ELR (cell line): ENCODE results near the gene ZNF385A.
"Not testable (repeated sequence)": the region's sequence is repeated elsewhere in the genome, so short reads cannot be mapped to it uniquely, and the experiment has no call there.

Source experiments
- DNase-seq: peaks from one replicate; pipeline ENCODE4 v3.0.0-alpha.2; 2015; ENCODE audit warnings: low read depth

The ZNF385A gene

DNA sequence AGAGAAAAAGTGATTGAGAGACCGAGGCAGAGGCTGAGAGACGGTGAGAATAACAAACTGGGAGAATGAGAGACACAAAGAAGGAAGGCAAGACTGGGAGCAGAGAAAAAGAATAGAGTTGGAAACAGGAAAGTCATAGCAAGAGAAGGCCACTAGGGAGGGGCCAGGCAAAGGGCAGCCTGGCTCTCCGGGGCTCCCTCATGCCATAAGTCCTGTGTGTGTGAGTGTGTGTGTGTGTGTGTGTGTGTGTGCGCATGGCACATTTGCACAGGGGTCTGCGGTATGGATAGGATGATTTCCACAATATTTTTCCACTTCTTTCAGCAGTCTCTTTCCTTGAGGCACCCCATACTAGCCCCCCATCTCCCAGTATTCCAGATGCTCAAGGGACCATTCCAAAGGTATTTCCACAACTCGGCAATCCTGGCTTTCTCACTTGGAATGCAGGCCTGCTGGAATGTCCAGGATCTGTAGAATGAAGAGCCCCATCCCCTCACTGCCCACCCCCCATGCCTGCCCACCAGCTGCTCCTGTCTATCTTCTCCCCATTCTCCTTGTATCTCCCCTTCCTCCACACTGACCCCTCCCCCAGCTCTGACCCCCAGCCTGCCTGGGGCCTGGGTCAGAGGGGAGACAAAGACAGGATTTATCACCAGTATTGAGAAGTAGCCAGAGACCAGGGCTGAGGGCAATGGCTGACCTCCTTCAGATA, 29.3 kb downstream of the ZNF385A start:
- peak; percentile 25 for DNase-seq

DNA sequence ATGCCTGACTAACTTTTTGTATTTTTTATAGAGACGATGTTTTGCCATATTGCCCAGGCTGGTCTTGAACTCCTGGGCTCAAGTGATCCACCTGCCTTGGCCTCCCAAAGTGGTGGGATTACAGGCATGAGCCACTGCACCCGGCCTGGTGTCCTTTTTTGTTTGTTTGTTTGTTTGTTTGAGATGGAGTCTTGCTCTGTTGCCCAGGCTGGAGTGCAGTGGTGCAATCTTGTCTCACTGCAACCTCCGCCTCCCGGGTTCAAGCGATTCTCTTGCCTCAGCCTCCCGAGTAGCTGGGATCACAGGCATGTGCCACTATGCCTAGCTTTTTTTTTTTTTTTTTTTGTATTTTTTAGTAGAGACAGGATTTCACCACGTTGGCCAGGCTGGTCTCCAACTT, 30.3 kb downstream of the ZNF385A start:
- not testable (repeated sequence) for DNase-seq

GRCh38 chr12:54352891-54353874, 31.4 kb downstream of the ZNF385A start:
- DNase-seq: no peak

DNA sequence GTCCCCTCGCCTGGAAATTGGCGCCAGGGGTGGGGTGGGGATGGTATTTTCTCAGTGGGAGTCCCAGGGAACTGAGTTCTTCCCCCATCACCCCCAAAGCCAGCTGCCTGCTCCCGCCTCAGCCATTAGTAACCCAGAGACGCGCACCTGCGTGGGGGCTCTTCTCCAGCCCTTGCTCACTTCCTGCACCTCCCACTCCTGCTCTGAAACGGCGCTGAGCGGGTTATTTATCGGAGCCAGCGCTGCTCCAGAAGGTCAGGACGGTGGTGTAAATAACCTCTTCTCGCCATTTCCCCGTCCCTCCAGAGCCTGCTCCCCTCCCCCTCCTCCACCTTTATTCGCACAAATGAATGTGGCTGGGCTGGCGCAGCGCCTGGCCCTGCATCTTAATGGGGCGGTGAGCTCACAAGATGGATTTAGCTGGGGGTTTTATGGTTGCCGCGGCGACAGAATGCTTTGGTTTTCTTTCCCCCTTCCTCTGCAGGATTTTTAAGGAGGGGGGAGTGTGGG, 32.5 kb downstream of the ZNF385A start:
- peak; percentile 27 for DNase-seq

DNA sequence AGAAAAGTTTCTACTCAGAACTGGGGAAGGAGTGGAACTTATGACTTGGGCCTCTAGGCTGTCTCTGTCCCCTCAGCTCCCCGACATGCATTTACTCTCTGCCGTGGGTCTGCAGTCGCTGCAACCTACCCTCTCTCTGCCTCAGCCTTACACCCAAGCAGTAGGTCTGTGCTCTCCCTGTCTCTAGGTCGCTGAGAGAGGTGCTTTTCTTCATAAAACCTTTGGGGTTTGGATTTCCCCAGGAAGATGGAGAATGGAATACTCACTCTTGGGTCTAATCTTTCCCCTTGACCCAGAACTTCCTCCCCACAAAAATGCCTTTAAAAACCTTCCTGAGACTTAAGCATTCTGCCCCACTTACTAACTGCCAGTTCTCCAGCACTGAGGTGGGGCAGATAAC, 33.2 kb downstream of the ZNF385A start:
- DNase-seq: no peak

GRCh38 chr12:54350743-54351142, 33.8 kb downstream of the ZNF385A start:
- no peak for DNase-seq

DNA sequence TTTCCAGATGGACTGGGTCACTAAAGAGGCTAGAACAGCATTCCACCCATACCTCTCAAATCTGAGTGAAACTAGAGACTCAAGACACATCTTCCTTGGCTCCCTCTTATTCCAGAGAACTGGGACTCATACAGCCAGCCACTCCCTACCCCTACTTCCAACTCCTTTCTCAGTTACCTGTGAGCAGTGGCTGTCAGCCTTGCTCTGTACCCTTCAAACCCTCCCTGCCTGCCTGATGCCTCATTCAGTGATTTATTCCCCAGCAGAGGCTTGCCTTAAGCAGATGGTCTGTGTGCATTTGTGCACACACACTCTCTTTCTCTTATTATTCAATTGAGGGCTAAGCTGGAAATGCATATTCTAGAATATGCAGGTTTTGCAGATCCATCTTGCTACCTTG, 34.9 kb downstream of the ZNF385A start:
- no peak for DNase-seq

DNA sequence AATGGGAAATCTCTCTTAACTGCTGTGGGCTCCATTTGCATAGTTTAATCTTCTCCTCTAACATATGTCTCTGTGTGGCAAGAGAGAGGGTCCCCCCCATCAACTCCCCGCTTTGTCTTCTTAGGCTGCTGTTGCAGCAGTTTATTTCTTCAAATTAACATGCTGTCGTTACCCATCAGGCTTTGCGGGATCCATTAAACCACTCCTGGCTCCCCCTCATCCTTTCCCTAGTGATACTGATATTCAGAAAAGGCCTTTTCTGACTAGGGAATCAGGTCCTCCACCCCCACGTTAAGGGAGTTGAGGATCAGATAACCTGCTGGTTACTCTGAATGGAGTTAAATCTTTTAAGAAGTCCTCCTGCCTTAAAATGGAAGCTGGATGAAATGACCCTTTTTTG, 35.5 kb downstream of the ZNF385A start:
- no peak for DNase-seq

GRCh38 chr12:54341378-54342300, 42.9 kb downstream of the ZNF385A start:
- no peak for DNase-seq

GRCh38 chr12:54340846-54341245, 43.7 kb downstream of the ZNF385A start:
- no peak for DNase-seq

DNA sequence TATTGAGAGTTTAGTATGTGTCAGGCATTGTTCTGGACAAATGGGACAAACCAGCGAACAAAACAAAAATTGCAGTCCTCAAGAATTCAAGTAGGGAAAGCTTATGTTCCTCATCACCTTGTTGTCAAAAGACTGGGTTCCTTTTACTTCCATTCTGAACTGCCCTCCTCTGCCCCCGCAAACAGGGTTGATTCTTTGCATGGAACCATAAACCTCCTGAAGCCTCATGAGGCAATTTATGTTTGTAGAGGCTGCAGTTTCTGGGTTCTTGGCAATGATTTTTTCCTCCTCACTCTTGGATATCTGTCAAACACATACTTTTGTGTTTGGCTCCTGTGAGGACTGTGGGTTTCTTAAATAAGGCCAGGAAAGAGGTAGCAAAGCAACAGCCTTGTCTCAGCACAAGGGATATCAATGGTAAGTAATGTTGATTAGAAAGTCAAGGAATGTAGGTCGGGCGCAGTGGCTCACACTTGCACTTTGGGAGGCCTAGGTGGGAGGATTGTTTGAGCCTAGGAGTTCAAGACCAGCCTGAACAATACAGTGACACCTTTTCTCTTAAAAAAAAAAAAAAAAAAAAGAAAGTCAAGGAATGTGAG, 45.7 kb downstream of the ZNF385A start:
- DNase-seq: no peak

DNA sequence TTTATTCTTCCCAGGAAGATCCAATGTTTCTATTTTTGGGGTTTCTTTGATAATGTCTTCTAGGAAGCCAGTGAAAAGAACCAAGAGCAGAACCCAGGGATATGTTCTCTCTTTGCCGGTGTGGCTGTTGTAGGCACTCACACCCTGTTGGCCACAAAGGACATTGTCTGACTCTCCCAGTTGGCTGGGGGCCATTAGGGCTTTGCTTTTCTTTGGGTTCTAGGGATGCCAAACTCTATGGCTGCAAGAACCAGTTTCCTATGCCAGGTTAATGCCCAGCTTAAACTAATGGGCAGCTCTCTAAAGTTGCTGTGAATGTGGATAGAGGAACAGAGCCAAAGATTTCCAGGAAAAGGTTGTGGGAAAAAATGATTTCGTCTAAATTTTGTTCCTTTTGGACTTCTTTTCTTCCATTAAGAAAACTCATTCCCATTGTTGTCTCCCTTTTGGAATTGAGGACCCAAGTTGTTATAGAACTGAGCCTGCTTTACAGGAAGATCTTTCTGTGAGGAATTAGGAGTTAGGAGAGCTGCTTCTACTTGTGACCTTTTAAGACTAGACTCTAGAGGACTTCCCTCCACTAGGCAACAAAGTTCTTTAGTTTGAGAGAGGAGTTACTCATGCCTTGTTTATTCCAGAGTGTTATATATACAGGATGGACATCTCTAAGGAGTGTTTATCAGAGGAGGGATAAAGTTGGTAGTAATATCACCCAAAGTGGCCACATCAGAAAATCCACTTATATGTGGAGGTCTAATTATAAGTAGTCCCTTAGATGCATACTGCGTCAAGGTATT, 46.5 kb downstream of the ZNF385A start:
- DNase-seq: no peak

GRCh38 chr12:54337280-54337842, 47.2 kb downstream of the ZNF385A start:
- no peak for DNase-seq

- DNase-seq: no peak
These were observed 51.0 kb downstream of the ZNF385A start for GRCh38 chr12:54333420-54334034.

- DNase-seq: no peak
These were observed 53.1 kb downstream of the ZNF385A start for GRCh38 chr12:54331461-54331860.

DNA sequence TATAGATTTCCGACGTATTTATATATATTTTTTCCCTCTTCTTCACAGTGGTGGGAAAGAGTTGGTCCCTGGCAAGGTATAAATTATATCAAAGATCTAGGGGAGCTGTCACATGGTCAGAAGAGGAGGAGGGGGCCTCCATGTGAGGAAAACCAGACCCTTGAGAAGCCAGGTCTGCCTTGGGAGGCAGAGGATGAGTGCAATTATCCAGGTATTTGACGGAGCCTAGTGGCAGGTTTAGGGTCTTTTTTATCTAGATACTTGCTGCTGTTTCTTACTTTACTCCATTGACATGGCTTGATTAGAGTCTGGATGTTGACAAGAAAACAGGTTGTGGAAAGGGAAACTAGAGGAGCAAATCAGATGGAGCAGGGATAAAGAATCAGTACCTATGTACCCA, 54.1 kb downstream of the ZNF385A start:
- DNase-seq: no peak

DNA sequence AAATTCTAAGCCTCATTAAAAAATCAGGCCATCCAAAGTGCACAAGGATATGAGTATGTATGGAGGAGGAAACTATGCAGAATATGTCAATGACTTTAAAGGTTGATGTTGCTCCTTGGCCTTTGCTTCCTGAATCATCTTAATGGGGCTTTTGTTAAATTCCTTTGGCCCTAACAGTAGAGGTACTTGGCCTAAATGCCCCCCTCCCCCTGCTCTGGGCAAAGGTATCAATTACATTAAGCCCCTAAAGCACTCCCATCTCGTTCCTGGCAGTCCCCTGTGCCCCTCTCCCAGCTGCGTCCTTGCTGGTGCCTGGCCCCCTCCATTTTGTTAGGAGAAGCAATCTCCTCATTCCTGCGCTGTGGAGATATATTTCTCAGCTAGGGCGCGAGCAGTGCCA, 54.8 kb downstream of the ZNF385A start:
- peak; percentile 44 for DNase-seq

DNA sequence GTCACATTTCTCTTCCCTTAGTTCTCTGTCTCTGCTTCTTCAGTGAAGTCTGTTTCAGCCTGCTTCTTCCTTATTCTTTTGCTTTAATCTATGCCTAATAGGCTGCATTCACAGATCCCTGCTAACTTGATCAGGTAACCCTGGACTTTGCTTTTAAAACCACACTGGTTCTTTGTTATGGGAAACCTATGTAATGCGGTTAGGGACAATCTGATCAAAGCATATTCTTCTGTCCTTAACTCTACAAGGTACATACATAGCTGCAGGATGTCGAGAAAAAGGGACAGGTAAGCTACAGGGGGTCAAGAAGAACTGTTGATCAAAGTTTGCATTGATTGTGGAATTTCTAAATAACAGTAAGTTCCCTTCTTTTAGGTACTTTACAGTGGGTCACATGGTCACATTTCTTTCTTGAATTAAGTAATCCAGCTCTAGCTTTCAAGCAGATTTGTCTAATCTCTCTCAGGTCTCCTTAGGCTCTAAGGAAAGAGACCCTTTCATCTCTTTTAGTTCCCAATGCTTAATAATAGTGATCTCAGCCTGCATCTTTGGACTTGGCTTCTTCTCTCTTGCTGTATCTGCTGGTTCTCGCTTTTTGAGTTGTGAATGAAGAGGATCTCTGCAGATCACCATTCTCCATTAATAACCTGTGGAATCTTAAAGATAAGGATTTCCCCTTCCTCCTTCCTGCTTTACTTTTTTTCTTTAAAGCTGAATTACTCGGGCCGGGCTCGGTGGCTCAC, 55.8 kb downstream of the ZNF385A start:
- no peak for DNase-seq
